ENCODE measurements around the gene GRID2IP. TPM values are rescaled to one million over a fixed set of nuclear protein-coding genes. Genes with fewer than 3 reads are reported as not detected.

Gene GRID2IP
- not detected in 2 replicates for total RNA-seq

GRCh38 chr7:6551016-6551511 is at the start of gene GRID2IP:
GRID2IP (minus strand) TSS chr7:6551461; CDS start chr7:6551436, 25 bp downstream.

GRCh38 chr7:6589829-6590644 is 38.8 kb upstream of the GRID2IP start, which contains the start of gene INTS15:
INTS15 (plus strand) TSS chr7:6590021; CDS start chr7:6590284, 263 bp downstream.

GRCh38 chr7:6577369-6578113 is 26.3 kb upstream of the GRID2IP start, which contains the start of gene ZDHHC4:
ZDHHC4 (plus strand) TSS chr7:6577454; CDS start chr7:6580562, 3,108 bp downstream.

GRCh38 chr7:6447581-6448199 is 103.6 kb downstream of the GRID2IP start, which contains the start of gene DAGLB:
DAGLB (minus strand) TSS chr7:6447954; CDS start chr7:6447842, 112 bp downstream.

Other genes with a start within 250 kb of the GRID2IP start
- gene FAM220A, start 202.5 kb downstream of the GRID2IP start, total RNA-seq = 20.0 and 21.1 TPM in 2 replicates
- gene RAC1, start 176.9 kb downstream of the GRID2IP start, total RNA-seq = 96.4 and 99.6 TPM in 2 replicates
- gene DAGLB, start 103.5 kb downstream of the GRID2IP start, total RNA-seq = 13.3 and 15.5 TPM in 2 replicates
- 267 and 294 TPM in 2 replicates for gene KDELR2, start 67.3 kb downstream of the GRID2IP start, total RNA-seq
- 38.1 and 43.7 TPM in 2 replicates for gene ZDHHC4, start 26.0 kb upstream of the GRID2IP start, total RNA-seq
- 8.7 and 10.9 TPM in 2 replicates for gene INTS15, start 38.6 kb upstream of the GRID2IP start, total RNA-seq
- 0.16 and 1.1 TPM in 2 replicates for gene ZNF853, start 64.1 kb upstream of the GRID2IP start, total RNA-seq
- gene ZNF316, start 85.9 kb upstream of the GRID2IP start, total RNA-seq = 7.3 and 8.7 TPM in 2 replicates
- gene ZNF12, start 155.5 kb upstream of the GRID2IP start, total RNA-seq = 11.7 and 15.4 TPM in 2 replicates
- not detected in 2 replicates for gene RSPH10B2, start 202.6 kb upstream of the GRID2IP start, total RNA-seq